HFF-Myc (cell line): Measurements from ENCODE around the gene RBFOX1.

Experiments used
- DNase-seq: peaks from one replicate; pipeline ENCODE4 v3.0.0-alpha.2; 2011; ENCODE audit warnings: low read depth; ENCODE audit errors: extremely low read depth
- H3K4me3 ChIP-seq: replicated peaks from 2 replicates; pipeline ENCODE4 v1.5.1; 2011; ENCODE audit warnings: low read depth, mild to moderate bottlenecking, control low read depth, low read length
- TF ChIP-seq, protein P1 (sequence below): IDR thresholded peaks from 2 replicates; pipeline ENCODE4 v1.5.1; 2012; ENCODE audit warnings: mild to moderate bottlenecking, low read depth, low read length, control low read depth; ENCODE audit errors: missing control alignments

RBFOX1 gene

DNA sequence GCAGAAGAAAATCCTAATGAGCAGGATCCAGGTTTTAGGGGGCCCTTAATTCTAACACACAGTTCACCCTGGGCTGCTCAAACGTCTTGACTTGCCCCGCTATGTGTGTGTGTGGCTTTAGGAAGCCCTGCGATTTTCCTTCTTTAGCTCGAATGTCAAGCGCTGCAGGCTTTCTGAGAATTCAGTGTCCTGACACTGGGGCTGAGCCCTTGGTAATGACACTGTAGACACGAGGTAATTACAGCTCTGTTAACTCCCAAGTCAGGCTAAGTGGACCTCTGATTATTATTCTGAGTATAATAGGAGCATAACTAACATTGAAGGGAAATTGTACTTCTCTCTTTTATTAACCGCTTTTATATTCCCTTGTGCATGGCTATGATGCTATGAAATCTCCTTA is 202.1 kb downstream of the RBFOX1 start:
- TF ChIP-seq, protein P1, sequence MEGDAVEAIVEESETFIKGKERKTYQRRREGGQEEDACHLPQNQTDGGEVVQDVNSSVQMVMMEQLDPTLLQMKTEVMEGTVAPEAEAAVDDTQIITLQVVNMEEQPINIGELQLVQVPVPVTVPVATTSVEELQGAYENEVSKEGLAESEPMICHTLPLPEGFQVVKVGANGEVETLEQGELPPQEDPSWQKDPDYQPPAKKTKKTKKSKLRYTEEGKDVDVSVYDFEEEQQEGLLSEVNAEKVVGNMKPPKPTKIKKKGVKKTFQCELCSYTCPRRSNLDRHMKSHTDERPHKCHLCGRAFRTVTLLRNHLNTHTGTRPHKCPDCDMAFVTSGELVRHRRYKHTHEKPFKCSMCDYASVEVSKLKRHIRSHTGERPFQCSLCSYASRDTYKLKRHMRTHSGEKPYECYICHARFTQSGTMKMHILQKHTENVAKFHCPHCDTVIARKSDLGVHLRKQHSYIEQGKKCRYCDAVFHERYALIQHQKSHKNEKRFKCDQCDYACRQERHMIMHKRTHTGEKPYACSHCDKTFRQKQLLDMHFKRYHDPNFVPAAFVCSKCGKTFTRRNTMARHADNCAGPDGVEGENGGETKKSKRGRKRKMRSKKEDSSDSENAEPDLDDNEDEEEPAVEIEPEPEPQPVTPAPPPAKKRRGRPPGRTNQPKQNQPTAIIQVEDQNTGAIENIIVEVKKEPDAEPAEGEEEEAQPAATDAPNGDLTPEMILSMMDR = no peak
- DNase-seq = no peak
- no peak overlapping the region for H3K4me3 ChIP-seq

DNA sequence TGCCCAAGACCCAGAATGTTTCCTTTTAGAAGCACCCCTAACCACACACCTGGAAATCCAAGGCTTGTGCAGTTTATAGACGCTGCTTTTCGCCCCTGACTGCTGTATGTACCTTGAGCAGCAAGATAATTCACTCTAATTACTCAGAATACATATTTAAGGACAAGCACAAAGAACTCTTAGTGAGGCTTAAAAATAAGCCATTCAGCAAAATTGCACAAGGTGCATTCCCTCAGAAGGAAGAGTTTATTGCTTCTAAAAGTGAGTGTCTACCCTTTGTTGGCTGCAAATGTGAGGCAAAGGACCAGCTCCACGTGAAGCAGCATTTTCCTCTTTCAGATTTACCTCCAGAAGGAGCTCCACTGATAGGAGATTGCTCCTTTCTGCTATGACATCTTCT is 208.4 kb downstream of the RBFOX1 start:
- TF ChIP-seq, protein P1 = no peak
- H3K4me3 ChIP-seq = no peak overlapping the region
- DNase-seq = no peak

DNA sequence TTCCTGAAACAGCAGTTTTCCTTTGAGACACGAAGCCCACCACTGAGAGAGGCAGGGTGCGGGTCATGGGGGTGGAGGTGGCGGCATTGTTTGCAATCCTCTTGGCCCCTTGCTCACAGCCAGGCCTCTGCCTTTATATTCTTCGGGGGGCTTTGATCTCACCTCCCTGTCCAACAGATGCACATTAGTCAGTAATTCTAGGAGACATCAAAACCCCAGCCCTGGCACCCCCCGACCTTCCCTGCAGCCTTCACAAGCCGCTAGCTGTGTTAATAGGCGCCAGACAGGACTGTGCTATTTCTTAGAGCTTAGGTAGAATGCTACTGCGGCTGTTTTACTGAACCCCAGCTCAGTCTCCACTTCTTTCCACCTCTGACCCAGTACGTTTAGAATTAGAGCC is 212.6 kb downstream of the RBFOX1 start:
- DNase-seq = no peak
- TF ChIP-seq, protein P1 = no peak
- no peak overlapping the region for H3K4me3 ChIP-seq

DNA sequence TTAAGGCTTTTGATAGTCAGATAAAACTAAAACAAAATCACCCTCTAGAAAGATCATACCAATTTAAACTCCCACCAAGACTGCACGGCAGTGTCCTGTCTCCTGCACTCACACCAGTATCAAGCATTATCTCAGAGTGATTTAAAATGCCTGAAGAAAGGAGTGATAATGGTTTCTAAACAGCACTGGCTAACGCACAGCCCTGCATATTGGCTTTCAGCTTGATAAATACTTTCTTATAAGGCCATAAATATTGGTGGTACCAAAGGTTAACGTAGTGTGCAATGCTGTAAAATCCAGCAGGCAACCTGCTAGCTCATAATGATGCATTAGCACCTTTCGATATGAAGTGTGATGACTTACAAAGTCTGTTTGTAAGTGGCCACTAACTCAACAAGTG is 214.3 kb downstream of the RBFOX1 start:
- TF ChIP-seq, protein P1 = no peak
- H3K4me3 ChIP-seq = no peak overlapping the region
- DNase-seq = no peak

DNA sequence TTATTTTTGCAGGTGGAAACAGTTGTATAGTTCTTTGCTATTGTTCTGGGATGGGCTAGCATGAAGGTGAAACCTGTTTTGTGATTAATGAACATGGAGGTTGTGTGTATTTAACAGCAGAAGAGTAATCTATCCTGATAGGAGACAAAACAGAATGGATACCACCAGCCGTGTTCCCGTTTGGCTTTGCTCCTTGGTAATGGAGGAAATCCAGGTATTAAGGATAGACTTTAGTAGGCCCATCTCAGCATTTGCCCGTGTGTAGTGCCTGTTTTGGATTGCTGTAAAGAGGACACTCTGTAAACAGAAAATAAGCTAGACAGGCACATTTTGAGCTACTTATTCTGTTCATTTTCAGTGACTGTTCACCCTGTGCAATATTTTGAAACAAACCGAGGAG is 215.1 kb downstream of the RBFOX1 start:
- DNase-seq = no peak
- H3K4me3 ChIP-seq = no peak overlapping the region
- TF ChIP-seq, protein P1 = no peak

DNA sequence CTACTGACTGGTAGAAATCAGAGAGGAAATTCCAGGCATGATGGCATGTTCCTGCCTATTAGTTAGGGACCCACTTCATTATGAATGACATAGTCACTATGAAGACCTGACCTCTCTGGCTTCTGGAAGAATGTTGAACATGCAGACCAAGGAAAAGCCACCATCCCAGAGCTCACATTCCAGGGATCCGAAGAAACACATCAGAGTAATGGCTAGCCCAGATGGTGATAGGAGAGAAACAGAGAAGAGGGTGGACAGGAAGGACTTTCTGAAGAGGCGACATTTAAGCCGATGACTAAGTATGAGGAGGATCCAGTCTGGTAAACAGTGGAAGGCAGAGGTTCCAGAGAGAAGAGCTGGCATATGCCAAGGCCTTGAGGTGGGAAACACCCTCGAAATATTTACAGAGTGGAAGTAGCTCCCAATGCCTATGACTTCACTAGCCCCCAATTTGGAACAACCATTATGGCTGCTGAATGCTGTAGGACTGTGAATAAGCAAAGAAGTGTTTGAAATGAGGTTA is 216.2 kb downstream of the RBFOX1 start:
- DNase-seq = no peak
- TF ChIP-seq, protein P1 = no peak
- no peak overlapping the region for H3K4me3 ChIP-seq

DNA sequence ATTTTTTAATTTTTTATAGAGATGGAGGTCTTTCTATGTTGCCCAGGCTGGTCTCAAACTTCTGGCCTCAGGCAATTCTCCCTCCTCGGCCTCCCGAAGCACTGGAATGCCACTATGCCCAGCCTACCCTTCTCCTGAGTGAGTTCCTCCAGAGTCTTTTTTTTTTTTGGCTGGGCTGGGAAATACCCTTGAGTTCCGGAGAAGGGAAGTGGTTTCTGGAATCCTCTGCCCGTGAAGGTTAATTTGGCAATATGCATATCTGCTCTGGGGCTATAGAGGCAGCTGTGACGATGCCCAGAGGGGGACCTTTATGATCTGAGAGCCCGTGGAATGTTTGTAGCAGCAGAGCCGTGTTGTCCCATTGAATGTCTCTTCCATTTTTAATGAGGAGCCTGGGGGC is 217.5 kb downstream of the RBFOX1 start:
- TF ChIP-seq, protein P1 = no peak
- DNase-seq = no peak

More for the DNA sequence above, 217.5 kb downstream of the RBFOX1 start:
- H3K4me3 ChIP-seq = no peak overlapping the region
